H1 (cell line): ENCODE measurements around the gene FLOT1. TPM values are rescaled to one million over a fixed set of nuclear protein-coding genes. Genes with fewer than 3 reads are reported as not detected.
A peak's percentile ranks its signal among the peaks of the same experiment; 100 is the strongest.
"Not testable (repeated sequence)": the region's sequence is repeated elsewhere in the genome, so short reads cannot be mapped to it uniquely, and the experiment has no call there.

Experiments used
- CTCF ChIA-PET: fragments of 300-600 bp; sonication (Branson Sonifier 250); formaldehyde crosslinking; loops from one replicate; lab custom pipeline; 2021; ENCODE audit not compliant: partially characterized antibody; lab: Charles Lee
- POLR2A ChIA-PET: fragments of 300-600 bp; sonication (Branson Sonifier 250); formaldehyde crosslinking; loops from one replicate; lab custom pipeline; 2021; ENCODE audit warnings: inconsistent platforms; ENCODE audit not compliant: partially characterized antibody; lab: Charles Lee
- DNase-seq, 2 experiments: peaks; one replicate each; pipeline versions ENCODE4 v3.0.0 to v3.0.0-alpha.2; 2010 to 2022; ENCODE audit warnings: low spot score in 2 of 2, low read depth in 1 of 2, mixed read lengths in 1 of 2
- FAIRE-seq: peaks from 2 replicates; lab custom pipeline; 2011; peaks lifted over from hg19 to GRCh38; lab: Jason Lieb, UNC
- H2AFZ ChIP-seq: 2 replicates; pipeline ENCODE4 v1.8.1; 2012; ENCODE audit warnings: low read length, inconsistent platforms
- H2AK5ac ChIP-seq: 2 replicates; pipeline ENCODE4 v1.6.1; 2013; ENCODE audit warnings: low read depth, low read length
- H2BK120ac ChIP-seq: replicated peaks from 2 replicates; pipeline ENCODE3; 2013; ENCODE audit warnings: low read depth, low read length, inconsistent platforms
- H2BK12ac ChIP-seq: 2 replicates; pipeline ENCODE4 v1.6.1; 2013; ENCODE audit warnings: low read depth, low read length
- H2BK15ac ChIP-seq: 2 replicates; pipeline ENCODE4 v1.6.1; 2013; ENCODE audit warnings: low read length
- H2BK20ac ChIP-seq: 2 replicates; pipeline ENCODE4 v1.6.1; 2013; ENCODE audit warnings: low read length
- H2BK5ac ChIP-seq: 2 replicates; pipeline ENCODE4 v1.6.1; 2013; ENCODE audit warnings: low read depth, low read length
- H3K14ac ChIP-seq: 2 replicates; pipeline ENCODE4 v1.6.1; 2013; ENCODE audit warnings: inconsistent platforms; ENCODE audit not compliant: insufficient read length
- H3K18ac ChIP-seq: 2 replicates; pipeline ENCODE4 v1.6.1; 2013; ENCODE audit warnings: low read length; ENCODE audit errors: extremely low read depth
- H3K23ac ChIP-seq: 2 replicates; pipeline ENCODE4 v1.6.1; 2013; ENCODE audit warnings: inconsistent platforms; ENCODE audit not compliant: insufficient read length
- H3K23me2 ChIP-seq: 2 replicates; pipeline ENCODE4 v1.6.1; 2013; ENCODE audit warnings: low read depth, low read length
- H3K27ac ChIP-seq: 2 replicates; pipeline ENCODE4 v1.6.1; 2011; ENCODE audit warnings: low read depth, low read length, inconsistent platforms
- H3K27me3 ChIP-seq, 4 experiments: replicated peaks in 1 of 4; 1 replicate in 1 of 4; 2 replicates in 3 of 4; pipeline versions ENCODE4 v1.6.1 to v1.8.1; 2011 to 2013; ENCODE audit warnings: low read length in 3 of 4, mild to moderate bottlenecking in 3 of 4, inconsistent platforms in 2 of 4, mixed read lengths in 2 of 4, moderate library complexity in 1 of 4; ENCODE audit not compliant: control insufficient read depth in 3 of 4, insufficient read depth in 3 of 4; ENCODE audit errors: extremely low read depth in 1 of 4
- H3K36me3 ChIP-seq, 4 experiments: 2 replicates each; pipeline versions ENCODE4 v1.6.1 to v1.8.1; 2011 to 2013; ENCODE audit warnings: mild to moderate bottlenecking in 4 of 4, low read length in 3 of 4, moderate library complexity in 2 of 4, control low read depth in 1 of 4, inconsistent platforms in 1 of 4; ENCODE audit not compliant: insufficient read depth in 4 of 4, control insufficient read depth in 2 of 4
- H3K4ac ChIP-seq: replicated peaks from 2 replicates; pipeline ENCODE3; 2013; ENCODE audit warnings: low read length, low read depth, mixed read lengths, inconsistent platforms; ENCODE audit not compliant: insufficient read length
- H3K4me1 ChIP-seq, 4 experiments: replicated peaks in 1 of 4; 1 replicate in 1 of 4; 2 replicates in 3 of 4; pipeline versions ENCODE4 v1.6.1 to v1.8.1; 2011 to 2013; ENCODE audit warnings: low read length in 3 of 4, inconsistent platforms in 2 of 4, mixed read lengths in 1 of 4; ENCODE audit not compliant: insufficient read depth in 4 of 4, control insufficient read depth in 3 of 4
- H3K4me2 ChIP-seq, 2 experiments: 2 replicates each; pipeline versions ENCODE4 v1.6.1 to v1.8.1; 2011 to 2013; ENCODE audit warnings: low read depth in 2 of 2, low read length in 2 of 2, control low read depth in 1 of 2, inconsistent platforms in 1 of 2, mild to moderate bottlenecking in 1 of 2; ENCODE audit not compliant: insufficient read depth in 1 of 2
- H3K4me3 ChIP-seq, 4 experiments: fragments of 200-600, 300-600 bp in 1 of 4; sonication (generic), shearing (Covaris generic), sonication (Bioruptor Twin) in 1 of 4; 2 replicates each; pipeline versions ENCODE4 v1.5.1 to v1.8.1; 2011 to 2016; ENCODE audit warnings: low read length in 4 of 4, low read depth in 3 of 4, control low read depth in 2 of 4, inconsistent platforms in 2 of 4, mild to moderate bottlenecking in 2 of 4, mixed read lengths in 1 of 4, moderate library complexity in 1 of 4; ENCODE audit not compliant: insufficient read depth in 2 of 4; ENCODE audit errors: extremely low read depth in 1 of 4
- H3K56ac ChIP-seq: replicated peaks from 2 replicates; pipeline ENCODE3; 2013; ENCODE audit warnings: low read depth, mild to moderate bottlenecking, mixed read lengths, low read length, inconsistent platforms; ENCODE audit not compliant: insufficient read length
- H3K79me1 ChIP-seq: 2 replicates; pipeline ENCODE4 v1.6.1; 2013; ENCODE audit warnings: low read depth, low read length, control low read depth
- H3K79me2 ChIP-seq, 2 experiments: 2 replicates each; pipeline versions ENCODE4 v1.6.1 to v1.8.1; 2012 to 2013; ENCODE audit warnings: low read length in 2 of 2, mild to moderate bottlenecking in 2 of 2, inconsistent platforms in 1 of 2; ENCODE audit not compliant: insufficient read depth in 2 of 2, control insufficient read depth in 1 of 2
- H3K9ac ChIP-seq, 4 experiments: replicated peaks in 1 of 4; 1 replicate in 1 of 4; 2 replicates in 3 of 4; pipeline versions ENCODE4 v1.6.1 to v1.8.1; 2011 to 2013; ENCODE audit warnings: low read depth in 3 of 4, low read length in 3 of 4, control low read depth in 2 of 4, mild to moderate bottlenecking in 2 of 4, moderate library complexity in 2 of 4, inconsistent platforms in 1 of 4; ENCODE audit errors: extremely low read depth in 1 of 4
- H3K9me3 ChIP-seq, 2 experiments: 2 replicates each; pipeline versions ENCODE4 v1.6.1 to v1.8.1; 2012 to 2013; ENCODE audit warnings: mild to moderate bottlenecking in 2 of 2, moderate library complexity in 2 of 2, control low read depth in 1 of 2, inconsistent platforms in 1 of 2, low read depth in 1 of 2, low read length in 1 of 2, mixed read lengths in 1 of 2; ENCODE audit not compliant: insufficient read depth in 2 of 2
- H4K20me1 ChIP-seq, 2 experiments: replicated peaks in 1 of 2; 2 replicates each; pipeline versions ENCODE3 to v1.8.1; 2011 to 2013; ENCODE audit warnings: inconsistent platforms in 2 of 2, low read length in 2 of 2, mild to moderate bottlenecking in 1 of 2; ENCODE audit not compliant: insufficient read depth in 2 of 2, control insufficient read depth in 1 of 2
- H4K5ac ChIP-seq: 2 replicates; pipeline ENCODE4 v1.6.1; 2013; ENCODE audit warnings: low read length, low read depth, mixed read lengths, inconsistent platforms; ENCODE audit not compliant: insufficient read length
- H4K8ac ChIP-seq: 2 replicates; pipeline ENCODE4 v1.8.0; 2013; ENCODE audit warnings: mild to moderate bottlenecking, moderate library complexity, low read length, inconsistent platforms; ENCODE audit not compliant: insufficient read depth; ENCODE audit errors: extremely low read depth
- H4K91ac ChIP-seq: replicated peaks from 2 replicates; pipeline ENCODE3; 2013; ENCODE audit warnings: low read length, mixed read lengths, inconsistent platforms; ENCODE audit not compliant: insufficient read length
- PHF8 ChIP-seq: fragments of 200-600 bp; sonication (generic); conservative IDR thresholded peaks from 2 replicates; pipeline ENCODE4 v1.7.1; 2012; ENCODE audit warnings: low read depth, mild to moderate bottlenecking, inconsistent platforms, low read length, moderate library complexity
- WGBS, 2 experiments: shearing (Covaris generic) in 1 of 2; methylation state at CpG; one replicate each; pipeline versions ENCODE4 v1.1.6 to v1.1.7; 2013 to 2015; ENCODE audit warnings: low lambda C conversion rate in 2 of 2, mixed read lengths in 2 of 2, inconsistent platforms in 1 of 2, low coverage in 1 of 2, missing lambda C conversion rate in 1 of 2; ENCODE audit not compliant: insufficient replicate concordance in 2 of 2, insufficient coverage in 1 of 2, insufficient read length in 1 of 2; ENCODE audit errors: extremely low coverage in 1 of 2, missing lambda C conversion rate in 1 of 2; 5-methylcytosine and 5-hydroxymethylcytosine counted together
- polyA plus RNA-seq, 7 experiments: library from polyadenylated mRNA; depleted of rRNA in 3 of 7; stranded (reverse) in 5 of 7; unstranded in 2 of 7; fragments of >200 nt in 5 of 7; fragments of 200-250 nt in 2 of 7; gene quantifications; 1 replicate in 5 of 7; 2 replicates in 1 of 7; 4 replicates in 1 of 7; pipeline versions ENCODE4 v1.2.1 to v1.2.3, GENCODE V29; 2011 to 2013; ENCODE audit warnings: missing spikeins in 2 of 7, mixed read lengths in 2 of 7
- total RNA-seq: library from RNA; stranded (reverse); fragmentation: NEBNext Ultra II Directional; extraction: Animal tissue kit (Norgen Biotek cat#: 25700); gene quantifications from 2 replicates; pipeline ENCODE4 v1.2.1, GENCODE V29; 2021

The FLOT1 gene
- total and polyA plus RNA-seq, 2 of the 8 experiments (the other 6 are each of a cell fraction or from before 2014, with no cell fraction given): 87.5 to 88.1 TPM

- not testable (repeated sequence) for H3K79me1 ChIP-seq, H3K4ac ChIP-seq, H2BK120ac ChIP-seq, DNase-seq, H2AK5ac ChIP-seq, H3K23ac ChIP-seq, H3K23me2 ChIP-seq, H3K9me3 ChIP-seq, H3K14ac ChIP-seq, H3K56ac ChIP-seq, H2AFZ ChIP-seq, H2BK15ac ChIP-seq, H2BK20ac ChIP-seq, H3K4me1 ChIP-seq, H4K91ac ChIP-seq, H4K5ac ChIP-seq, H3K27me3 ChIP-seq, H2BK12ac ChIP-seq, FAIRE-seq
- H4K8ac ChIP-seq: peak overlapping the region; percentile 85; the same call in 1 of the 2 replicates
- POLR2A ChIA-PET: interaction anchor here (0.6 to 35.9 kb wide), 34 partner anchors 14 to 489 kb away, joined by 3 to 732 read pairs (median 5); partner anchors contain the start of genes ATAT1, DHX16, FLOT1 and GNL1
- peak overlapping the region; percentile 72; the same call in 1 of the 2 replicates for H2BK5ac ChIP-seq
- H3K9ac ChIP-seq: peak overlapping the region; percentile 92 to 97 (median 95)
- H3K4me3 ChIP-seq: peak overlapping the region; percentile 96 to 100 (median 96)
- peak overlapping the region; percentile 87; the same call in 1 of the 2 replicates for H3K27ac ChIP-seq
- peak; percentile 15; the same call in 1 of the 2 replicates for TF ChIP-seq PHF8
- peaks cover 6 to 39% of the 10 kb centered on the region in 2 experiments for H3K79me2 ChIP-seq
- H4K20me1 ChIP-seq: peaks cover 8 to 22% of the 10 kb centered on the region in 2 experiments
- peaks cover 21 to 43% (median 32%) of the 10 kb centered on the region in 4 experiments for H3K36me3 ChIP-seq
- H3K4me2 ChIP-seq: peak overlapping the region; percentile 66 to 73
- peak overlapping the region; percentile 91; the same call in 1 of the 2 replicates for H3K18ac ChIP-seq
- CTCF ChIA-PET: interaction anchor here (0.6 to 8.2 kb wide), 30 partner anchors 10 to 357 kb away, joined by 3 to 61 read pairs (median 5); partner anchors contain the start of genes DHX16, FLOT1 and NRM
- 9% methylated on average over 9 of the region's 10 CpGs; no CpG with 5 or more reads in 1 of the 2 experiments for WGBS, 2 experiments
Observed at GRCh38 chr6:30722025-30722279, 20.5 kb downstream of the FLOT1 start.
